GM12874 (cell line): ENCODE results near the gene CDKAL1.

Source experiments
- TF ChIP-seq, protein P1 (sequence below): IDR thresholded peaks from 2 replicates; pipeline ENCODE4 v1.5.1; 2011; ENCODE audit warnings: low read depth, mild to moderate bottlenecking, control low read depth, low read length, moderate library complexity; ENCODE audit not compliant: insufficient read depth

CDKAL1 gene

DNA sequence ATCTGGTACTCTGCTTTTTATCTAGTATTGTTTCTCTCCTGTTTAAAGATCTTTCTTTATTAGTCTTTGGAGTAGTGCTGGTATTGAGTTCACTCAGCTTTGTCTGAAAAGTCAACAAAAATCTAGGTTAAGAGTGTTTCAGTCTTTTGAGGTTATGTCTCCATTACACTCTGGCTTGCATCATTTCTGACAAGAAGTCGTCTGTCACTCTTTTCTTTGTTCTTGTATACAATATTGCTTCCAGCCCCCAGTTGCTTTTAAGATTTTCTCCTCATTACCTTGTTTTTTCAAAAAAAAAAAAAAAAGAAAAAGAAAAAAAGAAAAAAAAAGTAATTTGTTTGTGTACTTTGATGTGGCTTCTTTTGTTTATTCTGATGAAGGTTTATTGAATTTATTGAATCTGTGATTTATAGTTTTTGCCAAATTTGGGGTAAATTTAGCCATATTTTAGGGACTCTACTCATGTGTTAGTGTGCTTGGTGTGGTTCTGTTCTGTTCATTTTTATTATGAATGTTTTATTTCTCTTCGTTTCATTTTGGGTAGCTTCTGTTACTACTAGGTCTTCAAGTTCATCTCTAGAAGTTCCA, 408.9 kb downstream of the CDKAL1 start:
- TF ChIP-seq, protein P1, sequence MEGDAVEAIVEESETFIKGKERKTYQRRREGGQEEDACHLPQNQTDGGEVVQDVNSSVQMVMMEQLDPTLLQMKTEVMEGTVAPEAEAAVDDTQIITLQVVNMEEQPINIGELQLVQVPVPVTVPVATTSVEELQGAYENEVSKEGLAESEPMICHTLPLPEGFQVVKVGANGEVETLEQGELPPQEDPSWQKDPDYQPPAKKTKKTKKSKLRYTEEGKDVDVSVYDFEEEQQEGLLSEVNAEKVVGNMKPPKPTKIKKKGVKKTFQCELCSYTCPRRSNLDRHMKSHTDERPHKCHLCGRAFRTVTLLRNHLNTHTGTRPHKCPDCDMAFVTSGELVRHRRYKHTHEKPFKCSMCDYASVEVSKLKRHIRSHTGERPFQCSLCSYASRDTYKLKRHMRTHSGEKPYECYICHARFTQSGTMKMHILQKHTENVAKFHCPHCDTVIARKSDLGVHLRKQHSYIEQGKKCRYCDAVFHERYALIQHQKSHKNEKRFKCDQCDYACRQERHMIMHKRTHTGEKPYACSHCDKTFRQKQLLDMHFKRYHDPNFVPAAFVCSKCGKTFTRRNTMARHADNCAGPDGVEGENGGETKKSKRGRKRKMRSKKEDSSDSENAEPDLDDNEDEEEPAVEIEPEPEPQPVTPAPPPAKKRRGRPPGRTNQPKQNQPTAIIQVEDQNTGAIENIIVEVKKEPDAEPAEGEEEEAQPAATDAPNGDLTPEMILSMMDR, result no peak

DNA sequence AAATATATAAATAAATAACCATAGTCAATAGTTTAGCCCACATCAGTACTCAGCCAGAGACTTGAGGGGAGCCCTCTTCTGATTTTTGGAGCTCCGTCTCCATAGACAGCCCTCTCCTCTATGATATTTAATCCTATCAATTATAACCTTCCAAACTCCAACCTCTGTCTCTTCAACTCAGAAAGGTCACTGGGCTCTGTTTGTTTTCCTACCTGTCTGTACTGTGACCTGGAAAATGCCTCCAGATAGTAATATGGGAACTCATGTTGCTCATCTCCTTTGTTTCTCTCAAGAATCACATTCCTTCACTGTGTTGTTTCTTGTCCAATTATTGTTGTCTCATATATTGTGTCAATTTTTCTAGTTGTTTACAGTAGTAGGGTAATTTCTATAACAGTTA, 409.7 kb downstream of the CDKAL1 start:
- TF ChIP-seq, protein P1, result no peak

DNA sequence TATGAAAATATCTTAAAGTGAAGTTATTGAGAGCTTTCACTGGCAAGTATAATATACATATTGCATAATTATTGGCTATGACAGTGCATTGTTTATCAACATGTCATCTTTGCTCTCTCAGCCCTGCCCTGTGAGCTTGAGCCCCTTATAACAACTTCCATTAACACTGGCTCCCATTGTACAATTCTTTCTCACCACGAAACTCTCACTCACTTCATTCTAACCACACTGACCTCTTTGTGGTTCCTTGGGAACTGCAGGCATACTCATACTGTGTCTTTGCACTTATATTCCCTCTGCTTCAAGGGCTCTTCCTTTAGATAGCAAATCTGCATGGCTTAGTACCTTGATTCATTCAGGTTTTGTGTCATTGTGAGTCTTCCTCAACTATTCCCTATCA, 411.8 kb downstream of the CDKAL1 start:
- TF ChIP-seq, protein P1, result no peak

DNA sequence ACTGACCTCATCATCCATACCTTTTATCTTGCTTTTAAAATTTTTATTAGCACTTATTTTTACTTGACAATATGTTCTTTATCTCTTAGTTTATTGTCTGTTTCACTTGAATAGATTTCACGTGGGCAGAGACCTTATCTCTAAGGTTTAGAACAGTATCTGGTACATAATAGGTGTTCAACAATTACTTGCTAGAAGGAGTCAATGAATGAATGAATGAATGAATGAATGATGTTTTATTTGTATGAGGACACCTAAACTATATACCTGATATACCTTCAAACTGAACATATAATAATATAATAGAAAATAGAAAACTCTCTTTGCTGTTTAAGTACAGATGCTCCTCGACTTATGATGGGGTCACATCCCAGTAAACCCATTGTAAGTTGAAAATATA, 412.6 kb downstream of the CDKAL1 start:
- TF ChIP-seq, protein P1, result no peak

DNA sequence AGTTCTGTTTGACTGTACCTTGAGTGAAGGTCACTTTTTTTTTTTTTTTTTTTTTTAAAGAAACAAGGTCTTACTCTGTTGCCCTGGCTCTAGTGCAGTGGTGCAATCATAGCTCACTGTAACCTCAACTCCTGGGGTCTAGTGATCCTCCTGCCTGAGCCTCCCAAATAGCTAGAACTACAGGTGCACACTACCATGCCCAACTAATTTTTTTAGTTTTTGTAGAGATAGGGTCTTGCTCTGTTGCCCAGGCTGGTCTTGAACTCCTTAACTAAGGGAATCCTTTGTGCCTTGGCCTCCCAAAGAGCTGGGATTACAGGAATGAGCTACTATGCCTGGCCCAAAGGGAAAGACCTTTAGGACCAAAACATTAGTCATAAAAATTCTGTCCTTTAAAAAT, 413.7 kb downstream of the CDKAL1 start:
- TF ChIP-seq, protein P1, result no peak

DNA sequence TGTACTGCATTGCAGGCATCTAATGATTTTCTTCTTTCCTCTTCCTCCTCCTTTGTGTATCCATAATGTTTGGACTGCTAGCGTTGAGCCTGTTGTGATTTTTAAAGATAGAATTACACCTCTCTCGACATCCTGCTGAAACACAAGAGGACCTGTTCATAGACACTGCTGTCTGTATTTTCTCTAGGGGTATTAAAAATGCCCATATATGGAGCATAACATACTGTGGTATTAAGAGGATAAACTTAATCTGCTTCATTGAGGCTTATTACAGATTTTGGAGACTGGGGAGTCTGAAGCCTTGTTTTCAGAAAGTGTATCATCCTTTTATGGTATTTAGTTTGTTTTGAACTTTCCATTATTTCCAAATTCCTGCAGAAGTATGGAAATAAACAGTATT, 414.3 kb downstream of the CDKAL1 start:
- TF ChIP-seq, protein P1, result no peak

DNA sequence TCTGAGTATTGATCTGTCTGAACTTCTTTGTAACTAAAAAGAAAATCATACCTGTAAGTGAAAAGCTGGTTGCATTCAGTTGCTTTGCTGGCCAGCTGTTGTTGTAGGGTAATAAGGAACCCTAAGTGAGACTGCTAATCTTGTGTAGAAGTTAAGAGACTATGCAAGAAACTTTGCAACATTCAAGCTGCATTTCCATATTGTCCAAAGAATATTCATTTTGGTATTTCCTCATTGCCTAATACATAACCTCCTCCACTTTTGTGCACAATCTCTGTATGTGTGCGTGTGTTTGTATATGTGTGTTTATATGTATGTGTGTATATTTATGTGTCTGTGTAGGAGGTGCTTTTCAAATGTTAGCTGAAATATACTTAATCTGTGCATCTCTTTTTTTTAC, 414.9 kb downstream of the CDKAL1 start:
- TF ChIP-seq, protein P1, result no peak
